ENCODE measurements around the gene PPP6C.

The PPP6C gene

GRCh38 chr9:125153712-125154367, 35.8 kb downstream of the PPP6C start:
- no peak overlapping the region for H3K4me3 ChIP-seq (ENCODE audit: extremely low read depth, insufficient read depth, low read length, poor library complexity, severe bottlenecking)
- no peak overlapping the region for H3K27ac ChIP-seq (ENCODE audit: low read depth, low read length, severe bottlenecking)
- 100% methylated on average over 1 of the region's 4 CpGs for WGBS, 2 experiments (ENCODE audit: insufficient coverage in 2 of 2)
- no peaks in the 10 kb centered on the region for H3K4me1 ChIP-seq (ENCODE audit: control insufficient read depth, insufficient read depth, low read length, poor library complexity, severe bottlenecking)
- no peaks in the 10 kb centered on the region for H3K9me3 ChIP-seq (ENCODE audit: control insufficient read depth, low read length)
- peaks cover 55% of the 10 kb centered on the region for H3K36me3 ChIP-seq (ENCODE audit: control insufficient read depth, insufficient read depth, low read length)

GRCh38 chr9:125151730-125152129, 37.9 kb downstream of the PPP6C start:
- Histone ChIP-seq H3K9me3 (ENCODE audit: control insufficient read depth, low read length) (no peaks in the 10 kb centered on the region), H3K27ac (ENCODE audit: low read depth, low read length, severe bottlenecking) (no peak overlapping the region), H3K36me3 (ENCODE audit: control insufficient read depth, insufficient read depth, low read length) (peaks cover 51% of the 10 kb centered on the region), H3K4me1 (ENCODE audit: control insufficient read depth, insufficient read depth, low read length, poor library complexity, severe bottlenecking) (no peaks in the 10 kb centered on the region), H3K4me3 (ENCODE audit: extremely low read depth, insufficient read depth, low read length, poor library complexity, severe bottlenecking) (no peak overlapping the region)
- WGBS, 2 experiments (ENCODE audit: insufficient coverage in 2 of 2), result 83 to 100% methylated on average over 1 to 2 of the region's 2 CpGs

GRCh38 chr9:125150349-125151245, 39.0 kb downstream of the PPP6C start:
- H3K27ac ChIP-seq (ENCODE audit: low read depth, low read length, severe bottlenecking), result no peak overlapping the region
- H3K4me1 ChIP-seq (ENCODE audit: control insufficient read depth, insufficient read depth, low read length, poor library complexity, severe bottlenecking), result no peaks in the 10 kb centered on the region
- WGBS, 2 experiments (ENCODE audit: insufficient coverage in 2 of 2), result 97 to 98% methylated on average over 11 of the region's 12 CpGs
- H3K9me3 ChIP-seq (ENCODE audit: control insufficient read depth, low read length), result no peaks in the 10 kb centered on the region
- no peak overlapping the region for H3K4me3 ChIP-seq (ENCODE audit: extremely low read depth, insufficient read depth, low read length, poor library complexity, severe bottlenecking)
- peaks cover 51% of the 10 kb centered on the region for H3K36me3 ChIP-seq (ENCODE audit: control insufficient read depth, insufficient read depth, low read length)

- no peak overlapping the region for H3K27ac ChIP-seq (ENCODE audit: low read depth, low read length, severe bottlenecking)
- H3K9me3 ChIP-seq (ENCODE audit: control insufficient read depth, low read length), result no peaks in the 10 kb centered on the region
- no peaks in the 10 kb centered on the region for H3K4me1 ChIP-seq (ENCODE audit: control insufficient read depth, insufficient read depth, low read length, poor library complexity, severe bottlenecking)
- WGBS, 2 experiments (ENCODE audit: insufficient coverage in 2 of 2), result no CpG with 5 or more reads among the region's 3 CpGs
- H3K36me3 ChIP-seq (ENCODE audit: control insufficient read depth, insufficient read depth, low read length), result peaks cover 28% of the 10 kb centered on the region
- no peak overlapping the region for H3K4me3 ChIP-seq (ENCODE audit: extremely low read depth, insufficient read depth, low read length, poor library complexity, severe bottlenecking)
Measured at GRCh38 chr9:125147401-125147951, 42.1 kb downstream of the PPP6C start.

GRCh38 chr9:125146247-125146646, 43.4 kb downstream of the PPP6C start:
- no peak overlapping the region for H3K27ac ChIP-seq (ENCODE audit: low read depth, low read length, severe bottlenecking)
- no peaks in the 10 kb centered on the region for H3K9me3 ChIP-seq (ENCODE audit: control insufficient read depth, low read length)
- H3K4me3 ChIP-seq (ENCODE audit: extremely low read depth, insufficient read depth, low read length, poor library complexity, severe bottlenecking), result no peak overlapping the region
- 100% methylated on average over 1 of the region's 4 CpGs; no CpG with 5 or more reads in 1 of the 2 experiments for WGBS, 2 experiments (ENCODE audit: insufficient coverage in 2 of 2)
- no peaks in the 10 kb centered on the region for H3K4me1 ChIP-seq (ENCODE audit: control insufficient read depth, insufficient read depth, low read length, poor library complexity, severe bottlenecking)
- H3K36me3 ChIP-seq (ENCODE audit: control insufficient read depth, insufficient read depth, low read length), result peaks cover 17% of the 10 kb centered on the region

GRCh38 chr9:125145425-125145824, 44.2 kb downstream of the PPP6C start:
- Histone ChIP-seq H3K4me1 (ENCODE audit: control insufficient read depth, insufficient read depth, low read length, poor library complexity, severe bottlenecking) (no peaks in the 10 kb centered on the region), H3K9me3 (ENCODE audit: control insufficient read depth, low read length) (no peaks in the 10 kb centered on the region), H3K27ac (ENCODE audit: low read depth, low read length, severe bottlenecking) (no peak overlapping the region), H3K4me3 (ENCODE audit: extremely low read depth, insufficient read depth, low read length, poor library complexity, severe bottlenecking) (no peak overlapping the region), H3K36me3 (ENCODE audit: control insufficient read depth, insufficient read depth, low read length) (peaks cover 10% of the 10 kb centered on the region)
- 80 to 100% methylated on average over 1 of the region's 4 CpGs for WGBS, 2 experiments (ENCODE audit: insufficient coverage in 2 of 2)

GRCh38 chr9:125143377-125144090, 46.1 kb downstream of the PPP6C start, which contains the start of gene SCAI:
TSS of gene SCAI (minus strand) at chr9:125143528. CDS start at chr9:125143437, 91 bp downstream.
- no peak within 1 kb of the TSS for H3K27ac ChIP-seq (ENCODE audit: low read depth, low read length, severe bottlenecking)
- H3K4me1 ChIP-seq (ENCODE audit: control insufficient read depth, insufficient read depth, low read length, poor library complexity, severe bottlenecking), result no peaks in the 10 kb centered on the region
- H3K36me3 ChIP-seq (ENCODE audit: control insufficient read depth, insufficient read depth, low read length), result peaks cover 16% of the 10 kb centered on the region
- peak within 1 kb of the TSS; percentile 52 for H3K4me3 ChIP-seq (ENCODE audit: extremely low read depth, insufficient read depth, low read length, poor library complexity, severe bottlenecking)
- WGBS, 2 experiments (ENCODE audit: insufficient coverage in 2 of 2), result 2 to 5% methylated on average over 20 to 41 of the region's 46 CpGs
- H3K9me3 ChIP-seq (ENCODE audit: control insufficient read depth, low read length), result no peaks in the 10 kb centered on the region

- H3K4me3 ChIP-seq (ENCODE audit: extremely low read depth, insufficient read depth, low read length, poor library complexity, severe bottlenecking), result peak overlapping the region; percentile 52
- H3K4me1 ChIP-seq (ENCODE audit: control insufficient read depth, insufficient read depth, low read length, poor library complexity, severe bottlenecking), result no peaks in the 10 kb centered on the region
- H3K9me3 ChIP-seq (ENCODE audit: control insufficient read depth, low read length), result no peaks in the 10 kb centered on the region
- WGBS, 2 experiments (ENCODE audit: insufficient coverage in 2 of 2), result 9 to 34% methylated on average over 6 to 29 of the region's 54 CpGs
- H3K36me3 ChIP-seq (ENCODE audit: control insufficient read depth, insufficient read depth, low read length), result peaks cover 16% of the 10 kb centered on the region
- H3K27ac ChIP-seq (ENCODE audit: low read depth, low read length, severe bottlenecking), result no peak overlapping the region
Measured at GRCh38 chr9:125142560-125143376, 46.8 kb downstream of the PPP6C start.

GRCh38 chr9:125141751-125142150, 47.9 kb downstream of the PPP6C start:
- peak overlapping the region; percentile 52 for H3K4me3 ChIP-seq (ENCODE audit: extremely low read depth, insufficient read depth, low read length, poor library complexity, severe bottlenecking)
- WGBS, 2 experiments (ENCODE audit: insufficient coverage in 2 of 2), result 100% methylated on average over 1 of the region's 4 CpGs
- no peaks in the 10 kb centered on the region for H3K4me1 ChIP-seq (ENCODE audit: control insufficient read depth, insufficient read depth, low read length, poor library complexity, severe bottlenecking)
- peaks cover 16% of the 10 kb centered on the region for H3K36me3 ChIP-seq (ENCODE audit: control insufficient read depth, insufficient read depth, low read length)
- H3K27ac ChIP-seq (ENCODE audit: low read depth, low read length, severe bottlenecking), result no peak overlapping the region
- H3K9me3 ChIP-seq (ENCODE audit: control insufficient read depth, low read length), result no peaks in the 10 kb centered on the region

GRCh38 chr9:125141251-125141650, 48.4 kb downstream of the PPP6C start:
- no CpG with 5 or more reads among the region's 3 CpGs for WGBS, 2 experiments (ENCODE audit: insufficient coverage in 2 of 2)
- H3K9me3 ChIP-seq (ENCODE audit: control insufficient read depth, low read length), result no peaks in the 10 kb centered on the region
- peaks cover 16% of the 10 kb centered on the region for H3K36me3 ChIP-seq (ENCODE audit: control insufficient read depth, insufficient read depth, low read length)
- H3K4me3 ChIP-seq (ENCODE audit: extremely low read depth, insufficient read depth, low read length, poor library complexity, severe bottlenecking), result no peak overlapping the region
- no peak overlapping the region for H3K27ac ChIP-seq (ENCODE audit: low read depth, low read length, severe bottlenecking)
- H3K4me1 ChIP-seq (ENCODE audit: control insufficient read depth, insufficient read depth, low read length, poor library complexity, severe bottlenecking), result no peaks in the 10 kb centered on the region
